Medulla oblongata (tissue), 1 donor: Measurements from ENCODE around the gene CDX1.

Source experiments
- DNase-seq: peaks from one replicate; pipeline ENCODE4 v3.0.0-alpha.2; 2015; ENCODE audit errors: extremely low spot score

The CDX1 gene

GRCh38 chr5:150131461-150131860 lies 35.1 kb upstream of the CDX1 start:
- no peak for DNase-seq

DNA sequence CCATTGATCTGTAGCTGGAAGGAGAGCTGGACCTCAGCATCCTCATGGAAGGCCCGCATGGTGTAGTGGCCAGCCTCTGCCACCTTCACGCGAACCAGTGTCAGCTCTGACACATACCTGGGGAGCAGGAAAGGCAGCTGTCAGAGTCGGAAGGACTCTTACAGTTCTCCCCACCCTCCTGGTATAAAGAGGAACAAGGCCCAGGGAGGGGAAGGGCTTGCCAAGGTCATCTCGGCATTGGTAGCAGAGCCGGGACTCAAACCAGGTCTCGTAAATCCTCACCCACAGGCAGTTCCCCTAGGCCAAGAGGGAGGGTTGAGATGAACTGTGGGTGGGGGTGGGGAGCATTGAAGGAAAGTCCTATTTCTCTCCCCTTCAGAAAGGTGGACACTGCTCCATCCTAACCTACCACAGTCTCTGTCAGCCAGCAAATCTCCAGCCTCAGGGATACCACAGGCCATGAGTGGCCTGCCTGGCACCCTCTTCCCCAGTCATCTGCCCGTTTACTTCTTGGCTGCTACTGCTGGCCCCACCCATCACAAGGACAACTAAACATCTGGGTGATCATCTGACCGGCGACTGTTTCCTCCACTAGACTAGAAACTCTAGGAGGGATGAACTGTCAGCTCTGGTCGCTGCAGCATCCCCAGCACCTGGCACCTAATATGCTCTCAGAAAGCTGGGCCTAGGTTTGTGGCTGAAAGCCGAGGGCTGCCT lies 34.4 kb upstream of the CDX1 start:
- no peak for DNase-seq

DNA sequence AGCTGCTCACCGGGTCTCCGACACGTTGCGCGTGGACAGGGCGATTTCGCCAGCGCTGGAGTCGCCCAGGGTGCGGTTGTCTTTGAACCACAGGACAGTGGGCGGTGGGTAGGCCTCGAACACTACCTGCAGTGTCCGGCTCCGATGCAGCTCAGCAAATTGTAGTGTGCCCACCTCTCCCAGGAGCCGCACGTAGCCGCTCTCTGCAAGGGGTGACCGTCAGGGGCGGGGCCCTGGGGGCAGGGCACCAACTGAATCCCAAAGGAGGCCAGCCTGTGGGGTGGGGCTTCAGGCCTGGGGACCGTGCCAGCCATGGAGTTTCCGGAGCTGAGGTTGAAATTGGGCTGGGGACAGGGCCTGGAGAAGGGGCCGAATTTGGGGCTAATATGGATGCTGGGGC lies 33.8 kb upstream of the CDX1 start:
- DNase-seq = no peak

GRCh38 chr5:150133581-150134197 lies 32.9 kb upstream of the CDX1 start:
- no peak for DNase-seq

DNA sequence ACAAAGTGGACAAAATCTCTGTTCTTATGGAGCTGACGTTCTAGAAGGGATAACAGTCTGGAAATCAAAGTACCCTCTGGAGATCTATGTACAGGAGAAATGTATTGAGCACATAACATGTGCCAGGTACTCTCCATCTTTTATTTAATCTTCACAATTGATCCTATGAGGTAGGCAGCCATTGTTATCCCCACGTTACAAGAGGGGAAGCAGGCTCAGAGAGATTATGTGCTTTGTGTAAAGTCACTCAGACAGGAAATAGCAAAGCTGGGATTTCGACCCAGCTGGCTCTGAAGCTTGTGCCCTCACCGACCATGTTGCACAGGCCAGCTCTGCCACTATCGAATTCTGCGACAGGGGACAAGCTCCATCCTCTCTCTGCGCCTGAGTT lies 32.4 kb upstream of the CDX1 start:
- DNase-seq = no peak

DNA sequence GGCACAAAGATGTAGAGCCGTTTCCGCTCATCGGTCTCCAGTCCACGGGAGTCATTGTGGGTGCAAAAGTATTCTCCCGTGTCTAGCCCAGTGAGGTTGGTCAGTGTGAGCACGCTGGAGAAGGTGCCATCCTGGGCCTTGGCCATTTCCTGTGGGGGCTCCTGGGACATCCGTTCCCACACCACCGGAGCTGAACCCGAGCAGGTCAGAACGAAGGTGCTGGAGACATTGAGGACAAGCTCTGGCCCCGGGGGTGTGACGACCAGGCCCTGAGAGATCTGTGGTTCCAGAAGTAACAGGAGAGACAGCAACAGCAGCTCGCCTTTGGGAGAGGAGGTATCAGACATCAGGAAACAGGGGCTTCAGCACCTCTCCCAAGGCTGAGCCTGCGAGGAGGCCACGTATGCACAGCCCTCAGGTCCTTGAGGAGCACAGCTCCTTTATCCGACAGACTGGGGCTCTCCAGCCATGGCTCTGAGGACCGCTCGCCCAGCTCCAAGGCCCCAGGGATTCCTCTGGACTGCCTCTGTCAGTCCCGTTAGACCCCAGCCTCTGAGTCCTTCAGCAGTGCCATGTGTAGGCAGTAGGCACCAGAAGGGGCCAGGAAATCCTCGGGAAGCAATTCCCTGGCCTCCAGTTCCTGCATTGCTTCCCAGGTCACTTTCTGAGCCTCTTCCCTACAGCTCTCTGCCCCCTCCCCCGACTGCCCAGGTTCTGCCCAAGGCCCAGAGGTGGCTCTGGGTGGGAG lies 30.8 kb upstream of the CDX1 start:
- no peak for DNase-seq

DNA sequence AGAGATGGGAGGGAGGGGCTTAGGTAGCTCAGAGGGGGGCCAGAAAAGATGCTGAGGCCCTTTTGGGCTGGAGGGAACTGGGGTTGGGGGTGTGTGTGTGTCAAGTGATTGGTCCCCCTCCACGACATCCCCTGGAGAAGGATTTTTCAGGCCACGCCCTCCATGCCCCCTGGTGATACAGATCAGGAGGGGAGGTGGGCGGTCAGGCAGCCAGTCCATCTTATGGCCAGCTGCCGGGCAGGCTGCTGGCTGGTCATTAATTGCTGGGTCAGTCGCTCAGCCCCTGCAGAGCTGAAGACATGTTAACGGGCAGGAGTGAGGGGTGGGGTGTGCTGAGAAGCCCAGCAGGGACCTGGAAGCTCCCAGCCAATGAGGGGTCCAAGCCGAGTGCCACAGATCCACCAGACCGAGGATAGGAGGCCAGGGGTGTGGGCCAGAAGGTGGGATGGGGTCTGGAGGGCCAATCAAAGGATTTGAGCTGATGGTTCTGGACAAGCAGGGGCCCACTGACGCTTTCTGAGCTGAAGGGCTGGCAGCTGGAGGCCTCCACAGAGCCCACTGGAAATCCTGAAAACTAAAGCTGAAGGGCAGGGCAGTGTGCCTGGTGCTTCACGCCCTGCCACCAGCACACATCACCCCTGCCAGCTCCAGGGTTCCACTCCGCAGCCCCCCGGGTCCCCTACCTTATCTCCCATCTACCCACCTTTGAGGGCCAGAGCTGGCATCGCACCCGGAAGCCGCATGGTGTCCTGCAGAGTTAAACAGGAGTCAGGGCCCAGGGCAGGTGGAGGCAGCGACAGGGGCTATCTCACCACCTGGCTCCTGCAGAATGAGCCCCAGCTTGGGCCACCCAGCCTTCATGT lies 30.0 kb upstream of the CDX1 start:
- no peak for DNase-seq

DNA sequence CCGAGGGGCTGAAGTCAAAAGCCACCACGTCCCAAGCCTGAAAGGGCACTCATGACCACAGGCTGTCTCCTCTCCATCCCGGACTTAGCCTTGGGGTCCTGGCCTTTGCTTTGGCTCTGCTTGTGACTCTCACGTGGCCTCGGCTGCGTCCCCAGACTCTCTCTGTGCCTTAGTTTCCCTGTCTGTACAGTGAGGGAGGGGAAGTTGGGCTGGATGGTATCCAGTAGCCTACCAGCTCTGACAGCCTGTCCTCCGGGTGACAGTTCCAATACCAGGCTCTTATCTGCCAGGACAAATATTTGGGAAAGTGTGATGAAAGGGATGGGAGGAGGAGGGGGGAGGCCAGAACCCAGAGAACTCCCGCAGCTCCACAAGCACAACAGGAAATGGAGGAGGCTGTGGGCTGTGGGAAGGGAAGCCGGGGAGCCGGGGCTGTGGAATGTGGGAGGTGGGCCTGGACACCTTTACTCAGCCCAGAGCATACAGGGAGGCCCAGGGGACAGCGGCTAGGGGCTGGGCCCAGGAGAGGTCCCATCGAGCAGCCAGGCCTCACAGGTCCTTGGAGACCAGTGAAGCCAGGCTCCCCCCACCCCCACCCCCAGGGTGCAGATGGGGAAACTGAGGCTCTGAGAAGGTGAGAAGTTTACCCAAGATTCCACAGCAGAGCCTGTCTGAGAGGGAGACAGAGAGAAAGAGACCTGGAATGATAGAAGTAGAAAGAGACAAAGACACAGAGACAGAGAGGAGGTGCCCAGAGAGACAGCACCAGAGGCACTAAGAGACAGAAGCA lies 29.2 kb upstream of the CDX1 start:
- no peak for DNase-seq

DNA sequence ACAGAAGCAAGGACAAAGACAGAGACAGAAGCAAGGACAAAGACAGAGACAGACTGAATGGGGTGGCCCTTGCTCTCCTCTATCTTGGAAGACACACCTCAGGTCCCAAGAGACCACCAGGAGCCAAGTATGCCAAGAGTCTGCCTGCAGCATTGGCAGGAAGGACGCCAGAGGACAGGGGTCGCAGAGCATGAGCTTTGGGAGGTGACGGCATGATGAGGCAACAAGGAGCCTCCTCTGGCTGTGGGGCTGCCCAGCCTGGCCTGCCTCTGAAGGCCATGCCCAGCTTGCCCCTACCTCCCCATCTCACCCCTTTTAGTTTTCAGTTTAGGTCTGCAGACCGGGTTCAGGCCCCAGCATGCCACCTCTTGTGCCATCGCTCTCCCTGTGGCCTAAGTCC lies 28.6 kb upstream of the CDX1 start:
- DNase-seq = no peak

GRCh38 chr5:150138551-150139265 lies 27.9 kb upstream of the CDX1 start:
- DNase-seq = peak; percentile 76

GRCh38 chr5:150139334-150139733 lies 27.2 kb upstream of the CDX1 start:
- DNase-seq = no peak

DNA sequence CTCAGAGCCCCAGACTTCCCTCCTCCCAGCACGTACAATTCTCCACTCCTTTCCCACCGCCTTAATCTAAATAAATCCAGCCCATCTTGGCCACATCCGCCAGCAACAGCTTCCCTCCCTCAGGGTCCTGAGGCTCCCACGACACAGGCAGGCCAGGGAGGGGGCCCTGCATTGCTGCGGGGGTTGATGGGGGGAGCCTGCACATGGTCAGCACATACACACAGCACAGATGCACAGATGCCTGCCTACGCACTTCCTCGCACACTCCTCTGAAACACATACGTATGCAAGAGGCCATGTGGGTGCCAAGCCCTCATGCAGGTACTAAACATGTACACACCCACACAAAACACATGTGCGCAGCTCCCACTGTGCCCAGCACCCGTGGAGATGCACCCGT lies 25.7 kb upstream of the CDX1 start:
- no peak for DNase-seq

GRCh38 chr5:150141544-150142184 lies 24.9 kb upstream of the CDX1 start:
- DNase-seq = no peak

GRCh38 chr5:150142185-150142958 lies 24.2 kb upstream of the CDX1 start:
- DNase-seq = no peak

- no peak for DNase-seq
Measured at GRCh38 chr5:150142959-150143349, 23.6 kb upstream of the CDX1 start.

GRCh38 chr5:150143350-150144245 lies 23.0 kb upstream of the CDX1 start:
- peak; percentile 29 for DNase-seq

GRCh38 chr5:150144246-150144801 lies 22.3 kb upstream of the CDX1 start:
- no peak for DNase-seq

GRCh38 chr5:150144879-150145278 lies 21.7 kb upstream of the CDX1 start:
- DNase-seq = no peak
